Thyroid gland (tissue), 4 donors: ENCODE results near the gene FNDC10. TPM values are rescaled to one million over a fixed set of nuclear protein-coding genes. Genes with fewer than 3 reads are reported as not detected.

Source experiments
- DNase-seq, 2 donors: peaks; one replicate each; pipeline ENCODE4 v3.0.0-alpha.2; 2019
- H3K27ac ChIP-seq, 3 donors: fragments of 200-600 bp; sonication (generic); 1 replicate in 2 of 3; 2 replicates in 1 of 3; pipeline ENCODE4 v1.5.1; 2016 to 2019; ENCODE audit warnings: mild to moderate bottlenecking in 1 of 3, moderate library complexity in 1 of 3
- H3K27me3 ChIP-seq: fragments of 200-600 bp; sonication (generic); one replicate; pipeline ENCODE4 v1.5.1; 2019
- H3K36me3 ChIP-seq, 2 donors: fragments of 200-600 bp; sonication (generic); one replicate each; pipeline ENCODE4 v1.5.1; 2016 to 2019
- H3K4me1 ChIP-seq, 2 donors: fragments of 200-600 bp; sonication (generic); one replicate each; pipeline ENCODE4 v1.5.1; 2017 to 2019
- H3K4me3 ChIP-seq, 3 donors: fragments of 200-600 bp; sonication (generic); replicated peaks in 1 of 3; 1 replicate in 2 of 3; 2 replicates in 1 of 3; pipeline ENCODE4 v1.5.1; 2016; ENCODE audit warnings: mild to moderate bottlenecking in 1 of 3
- H3K9me3 ChIP-seq: fragments of 200-600 bp; sonication (generic); one replicate; pipeline ENCODE4 v1.5.1; 2017
- CTCF ChIP-seq, 6 experiments: fragments of 200-600 bp in 3 of 6; fragments of 450-650 bp in 3 of 6; sonication (generic) in 3 of 6; IDR thresholded peaks; one replicate each; pipeline ENCODE4 v1.5.1; 2016 to 2019; ENCODE audit warnings: antibody characterized with exemption in 6 of 6, mild to moderate bottlenecking in 2 of 6, inconsistent platforms in 1 of 6, moderate library complexity in 1 of 6
- POLR2A ChIP-seq, 2 donors: fragments of 450-650 bp; IDR thresholded peaks; one replicate each; pipeline ENCODE4 v1.6.1; 2017; ENCODE audit warnings: antibody characterized with exemption in 2 of 2, mild to moderate bottlenecking in 2 of 2, moderate library complexity in 1 of 2
- WGBS, 2 donors: methylation state at CpG; one replicate each; pipeline ENCODE4 v1.1.5; 2017; 5-methylcytosine and 5-hydroxymethylcytosine counted together
- intact Hi-C: fragments of 100-400 bp; cut with DNase I; formaldehyde crosslinking; loops from one replicate; pipeline ENCODE4 v1.15.1; 2023
- total RNA-seq, 4 donors: library from RNA; depleted of rRNA; stranded (reverse); fragments of >200 nt; gene quantifications; one replicate each; pipeline ENCODE4 v1.2.3, GENCODE V29; 2016

Gene FNDC10
- total RNA-seq, 4 donors from 2014 or later = 1.0 to 9.9 (median 5.3) TPM

- DNase-seq = no peak
- TF ChIP-seq CTCF (IDR thresholded peaks at IDR 0.05) (no peak), POLR2A (IDR thresholded peaks at IDR 0.05) (no peak)
These were observed 32.6 kb downstream of the FNDC10 start for GRCh38 chr1:1567152-1567875.

GRCh38 chr1:1565340-1565739 lies 34.6 kb downstream of the FNDC10 start:
- WGBS, 2 donors = 88 to 97% methylated on average over 10 of the region's 10 CpGs
- no peak for TF ChIP-seq CTCF (IDR thresholded peaks at IDR 0.05)
- no peak for TF ChIP-seq POLR2A (IDR thresholded peaks at IDR 0.05)
- Histone ChIP-seq H3K27me3 (no peaks in the 10 kb centered on the region), H3K9me3 (no peaks in the 10 kb centered on the region), H3K4me1 (peaks cover 9 to 32% of the 10 kb centered on the region in 2 donors), H3K27ac (no peak overlapping the region), H3K4me3 (no peak overlapping the region), H3K36me3 (peaks cover 34 to 37% of the 10 kb centered on the region in 2 donors)
- intact Hi-C loops = no loop called here
- no peak for DNase-seq

More at GRCh38 chr1:1567152-1567875, 32.6 kb downstream of the FNDC10 start:
- H3K36me3 ChIP-seq = peaks cover 22 to 28% of the 10 kb centered on the region in 2 donors
- WGBS, 2 donors = 93% methylated on average over 31 of the region's 31 CpGs
- H3K4me3 ChIP-seq = no peak overlapping the region
- H3K4me1 ChIP-seq = peaks cover 12 to 35% of the 10 kb centered on the region in 2 donors
- no peaks in the 10 kb centered on the region for H3K9me3 ChIP-seq
- no peaks in the 10 kb centered on the region for H3K27me3 ChIP-seq
- intact Hi-C loops = no loop called here
- H3K27ac ChIP-seq = no peak overlapping the region

DNA sequence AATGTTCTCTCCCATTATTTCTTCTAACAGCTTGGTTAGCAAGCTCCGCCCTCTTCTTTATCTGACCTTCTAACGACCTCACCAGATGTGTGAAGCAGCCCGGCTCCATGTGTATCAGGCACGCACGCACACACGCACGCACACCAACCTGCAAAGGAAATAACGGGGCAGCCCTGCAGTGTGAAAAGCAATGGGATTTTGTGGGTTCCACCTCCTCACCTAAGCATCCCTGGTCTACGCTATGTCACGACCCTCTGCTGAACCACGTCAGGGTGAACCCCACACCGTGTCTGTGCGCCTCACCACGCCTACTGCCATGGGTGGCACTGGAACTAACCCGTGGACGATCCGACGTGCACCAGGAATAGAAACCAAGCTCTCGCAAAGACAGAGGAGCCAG lies 35.7 kb downstream of the FNDC10 start:
- no peak overlapping the region for H3K4me3 ChIP-seq
- no peaks in the 10 kb centered on the region for H3K9me3 ChIP-seq
- intact Hi-C loops = no loop called here
- no peak overlapping the region for H3K27ac ChIP-seq
- H3K4me1 ChIP-seq = peaks cover 0 to 21% of the 10 kb centered on the region in 2 donors
- 92 to 94% methylated on average over 19 of the region's 19 CpGs for WGBS, 2 donors
- peaks cover 34 to 37% of the 10 kb centered on the region in 2 donors for H3K36me3 ChIP-seq
- H3K27me3 ChIP-seq = no peaks in the 10 kb centered on the region
- TF ChIP-seq POLR2A (IDR thresholded peaks at IDR 0.05) (no peak), CTCF (IDR thresholded peaks at IDR 0.05) (no peak)
- DNase-seq = no peak

GRCh38 chr1:1563688-1564087 lies 36.2 kb downstream of the FNDC10 start:
- Histone ChIP-seq H3K4me3 (no peak overlapping the region), H3K9me3 (no peaks in the 10 kb centered on the region), H3K4me1 (peaks cover 0 to 19% of the 10 kb centered on the region in 2 donors), H3K36me3 (peaks cover 34 to 37% of the 10 kb centered on the region in 2 donors), H3K27me3 (no peaks in the 10 kb centered on the region), H3K27ac (no peak overlapping the region)
- WGBS, 2 donors = 92 to 95% methylated on average over 12 of the region's 12 CpGs
- no peak for TF ChIP-seq CTCF (IDR thresholded peaks at IDR 0.05)
- TF ChIP-seq POLR2A (IDR thresholded peaks at IDR 0.05) = no peak
- intact Hi-C loops = no loop called here
- DNase-seq = no peak

DNA sequence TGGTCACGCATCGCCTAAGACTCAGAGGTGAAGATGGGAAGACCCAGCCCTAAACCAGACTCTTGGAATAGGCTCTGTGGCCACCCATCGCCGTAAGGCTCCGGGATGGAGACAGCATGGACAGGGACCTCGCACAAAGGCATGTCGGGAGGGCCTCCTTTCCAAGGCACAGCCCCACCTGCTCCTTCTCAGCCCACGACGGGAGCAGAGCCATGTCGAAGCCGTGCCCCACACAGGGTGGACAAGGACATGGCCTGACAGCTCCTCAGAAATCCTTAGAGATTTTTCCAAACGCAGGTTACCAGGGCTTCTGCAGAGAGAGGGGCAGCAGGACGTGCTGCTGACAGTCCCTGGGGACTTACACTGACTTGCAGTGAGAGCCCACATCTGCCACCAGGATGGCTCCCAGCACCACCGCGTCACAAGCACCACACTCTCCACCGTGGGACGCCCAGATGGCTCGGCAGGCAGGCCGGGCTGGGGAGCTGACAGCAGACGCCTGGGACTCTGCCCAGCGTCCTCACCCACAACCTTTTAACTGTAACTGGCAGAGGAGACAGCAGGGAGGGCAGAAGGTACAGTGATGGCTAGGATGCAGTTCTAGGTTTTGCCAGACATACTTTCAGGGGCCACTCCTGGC lies 37.3 kb downstream of the FNDC10 start:
- TF ChIP-seq CTCF (IDR thresholded peaks at IDR 0.05) = no peak
- no peak for TF ChIP-seq POLR2A (IDR thresholded peaks at IDR 0.05)
- Histone ChIP-seq H3K9me3 (no peaks in the 10 kb centered on the region), H3K36me3 (peaks cover 34 to 37% of the 10 kb centered on the region in 2 donors), H3K27ac (no peak overlapping the region), H3K27me3 (no peaks in the 10 kb centered on the region), H3K4me3 (no peak overlapping the region), H3K4me1 (peaks cover 8 to 20% of the 10 kb centered on the region in 2 donors)
- intact Hi-C loops = no loop called here
- 92 to 93% methylated on average over 18 to 20 of the region's 21 CpGs for WGBS, 2 donors
- no peak for DNase-seq
